SK-N-SH treated with all-trans-retinoic acid at 6 μM for 48 hours (cell line): Measurements from ENCODE around the gene DLG2.

ENCODE experiments used
- ATAC-seq: fragments of 200-7000 bp; cut with Tn5 transposase; 3 replicates; pipeline ENCODE4 v1.9.1; 2020; ENCODE audit warnings: mild to moderate bottlenecking, moderate library complexity
- ARNTL ChIP-seq: fragments of 450-650 bp; formaldehyde crosslinking; IDR thresholded peaks from 2 replicates; pipeline ENCODE4 v1.5.0; 2020; ENCODE audit warnings: low read depth, mild to moderate bottlenecking, moderate library complexity, borderline replicate concordance
- BACH2 ChIP-seq: fragments of 250-450 bp; sonication (Bioruptor Pico); IDR thresholded peaks from 2 replicates; pipeline ENCODE4 v1.9.0; 2021; ENCODE audit warnings: mild to moderate bottlenecking, borderline replicate concordance
- ESRRG ChIP-seq: fragments of 250-450 bp; sonication (Bioruptor Pico); IDR thresholded peaks from 2 replicates; pipeline ENCODE4 v1.6.1; 2021; ENCODE audit warnings: mild to moderate bottlenecking
- GLIS3 ChIP-seq: fragments of 250-450 bp; sonication (Bioruptor Pico); IDR thresholded peaks from 2 replicates; pipeline ENCODE4 v1.5.0; 2020; ENCODE audit warnings: mild to moderate bottlenecking, moderate library complexity
- ISL1 ChIP-seq: fragments of 250-450 bp; sonication (Bioruptor Pico); IDR thresholded peaks from 2 replicates; pipeline ENCODE4 v2.1.2; 2022; ENCODE audit warnings: mild to moderate bottlenecking, moderate library complexity
- OSR1 ChIP-seq: fragments of 250-450 bp; sonication (Bioruptor Pico); IDR thresholded peaks from 2 replicates; pipeline ENCODE4 v1.8.0; 2022; ENCODE audit warnings: moderate library complexity, mild to moderate bottlenecking, inconsistent platforms
- PPARA ChIP-seq: fragments of 250-450 bp; sonication (Bioruptor Pico); IDR thresholded peaks from 2 replicates; pipeline ENCODE4 v1.5.0; 2020; ENCODE audit warnings: mild to moderate bottlenecking, borderline replicate concordance
- RARB ChIP-seq: fragments of 250-450 bp; sonication (Bioruptor Pico); IDR thresholded peaks from 2 replicates; pipeline ENCODE4 v1.8.0; 2021; ENCODE audit warnings: mild to moderate bottlenecking, moderate library complexity
- SNAI2 ChIP-seq: fragments of 250-450 bp; sonication (Bioruptor Pico); IDR thresholded peaks from 2 replicates; pipeline ENCODE4 v1.5.0; 2020; ENCODE audit warnings: mild to moderate bottlenecking, moderate library complexity
- TCF4 ChIP-seq: fragments of 250-450 bp; sonication (Bioruptor Pico); IDR thresholded peaks from 2 replicates; pipeline ENCODE4 v1.8.0; 2021; ENCODE audit warnings: mild to moderate bottlenecking, moderate library complexity, borderline replicate concordance
- ZC3H10 ChIP-seq: fragments of 250-450 bp; sonication (Bioruptor Pico); IDR thresholded peaks from 2 replicates; pipeline ENCODE4 v1.5.1; 2021; ENCODE audit warnings: mild to moderate bottlenecking, moderate library complexity
- ZFP3 ChIP-seq: fragments of 250-450 bp; sonication (Bioruptor Pico); IDR thresholded peaks from 2 replicates; pipeline ENCODE4 v1.5.0; 2020; ENCODE audit warnings: mild to moderate bottlenecking, moderate library complexity
- ZFP30 ChIP-seq: fragments of 450-650 bp; formaldehyde crosslinking; IDR thresholded peaks from 2 replicates; pipeline ENCODE4 v1.5.0; 2022; ENCODE audit warnings: mild to moderate bottlenecking, moderate library complexity
- ZNF8 ChIP-seq: fragments of 450-650 bp; formaldehyde crosslinking; IDR thresholded peaks from 2 replicates; pipeline ENCODE4 v1.5.0; 2020; ENCODE audit warnings: mild to moderate bottlenecking, moderate library complexity
- TF ChIP-seq, protein P1 (sequence below): fragments of 250-450 bp; sonication (Bioruptor Pico); IDR thresholded peaks from 2 replicates; pipeline ENCODE4 v1.5.1; 2020; ENCODE audit warnings: low read depth, mild to moderate bottlenecking, moderate library complexity
- TF ChIP-seq, protein P2 (sequence below): fragments of 250-450 bp; sonication (Bioruptor Pico); IDR thresholded peaks from 2 replicates; pipeline ENCODE4 v1.5.1; 2021; ENCODE audit warnings: mild to moderate bottlenecking, moderate library complexity
- TF ChIP-seq, protein P3 (sequence below): fragments of 250-450 bp; sonication (Bioruptor Pico); IDR thresholded peaks from 2 replicates; pipeline ENCODE4 v1.5.0; 2020; ENCODE audit warnings: mild to moderate bottlenecking, moderate library complexity

Gene DLG2

DNA sequence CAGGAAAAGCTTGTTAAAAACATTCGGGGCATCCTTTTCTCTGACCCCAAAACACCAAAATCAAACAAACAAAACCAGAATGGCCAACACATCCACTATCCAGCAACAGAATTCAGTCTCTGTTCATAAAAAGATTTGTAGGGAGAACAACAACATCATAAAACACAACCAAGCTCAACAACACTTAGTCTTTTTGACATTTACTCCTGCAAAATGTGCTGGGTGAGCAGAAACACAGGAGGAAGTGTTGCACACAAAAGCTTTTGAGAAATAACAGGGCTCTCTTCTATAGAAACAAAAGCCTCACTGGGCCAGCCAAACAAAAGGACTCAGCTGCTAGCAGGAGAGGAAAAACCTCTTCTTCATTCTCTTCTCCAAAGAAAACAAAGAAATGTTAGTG is 1604.9 kb downstream of the DLG2 start:
- no peak for TF ChIP-seq BACH2 (CRISPR knock-in tag)
- TF ChIP-seq, protein P1, sequence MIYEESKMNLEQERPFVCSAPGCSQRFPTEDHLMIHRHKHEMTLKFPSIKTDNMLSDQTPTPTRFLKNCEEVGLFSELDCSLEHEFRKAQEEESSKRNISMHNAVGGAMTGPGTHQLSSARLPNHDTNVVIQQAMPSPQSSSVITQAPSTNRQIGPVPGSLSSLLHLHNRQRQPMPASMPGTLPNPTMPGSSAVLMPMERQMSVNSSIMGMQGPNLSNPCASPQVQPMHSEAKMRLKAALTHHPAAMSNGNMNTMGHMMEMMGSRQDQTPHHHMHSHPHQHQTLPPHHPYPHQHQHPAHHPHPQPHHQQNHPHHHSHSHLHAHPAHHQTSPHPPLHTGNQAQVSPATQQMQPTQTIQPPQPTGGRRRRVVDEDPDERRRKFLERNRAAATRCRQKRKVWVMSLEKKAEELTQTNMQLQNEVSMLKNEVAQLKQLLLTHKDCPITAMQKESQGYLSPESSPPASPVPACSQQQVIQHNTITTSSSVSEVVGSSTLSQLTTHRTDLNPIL (CRISPR knock-in tag), result no peak
- TF ChIP-seq PPARA (CRISPR knock-in tag), result no peak
- TF ChIP-seq ZNF8, result no peak
- no peak for TF ChIP-seq OSR1 (CRISPR knock-in tag)
- TF ChIP-seq RARB (CRISPR knock-in tag), result no peak
- TF ChIP-seq, protein P2, sequence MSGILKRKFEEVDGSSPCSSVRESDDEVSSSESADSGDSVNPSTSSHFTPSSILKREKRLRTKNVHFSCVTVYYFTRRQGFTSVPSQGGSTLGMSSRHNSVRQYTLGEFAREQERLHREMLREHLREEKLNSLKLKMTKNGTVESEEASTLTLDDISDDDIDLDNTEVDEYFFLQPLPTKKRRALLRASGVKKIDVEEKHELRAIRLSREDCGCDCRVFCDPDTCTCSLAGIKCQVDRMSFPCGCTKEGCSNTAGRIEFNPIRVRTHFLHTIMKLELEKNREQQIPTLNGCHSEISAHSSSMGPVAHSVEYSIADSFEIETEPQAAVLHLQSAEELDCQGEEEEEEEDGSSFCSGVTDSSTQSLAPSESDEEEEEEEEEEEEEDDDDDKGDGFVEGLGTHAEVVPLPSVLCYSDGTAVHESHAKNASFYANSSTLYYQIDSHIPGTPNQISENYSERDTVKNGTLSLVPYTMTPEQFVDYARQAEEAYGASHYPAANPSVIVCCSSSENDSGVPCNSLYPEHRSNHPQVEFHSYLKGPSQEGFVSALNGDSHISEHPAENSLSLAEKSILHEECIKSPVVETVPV (CRISPR knock-in tag), result no peak
- ATAC-seq, result no peak

DNA sequence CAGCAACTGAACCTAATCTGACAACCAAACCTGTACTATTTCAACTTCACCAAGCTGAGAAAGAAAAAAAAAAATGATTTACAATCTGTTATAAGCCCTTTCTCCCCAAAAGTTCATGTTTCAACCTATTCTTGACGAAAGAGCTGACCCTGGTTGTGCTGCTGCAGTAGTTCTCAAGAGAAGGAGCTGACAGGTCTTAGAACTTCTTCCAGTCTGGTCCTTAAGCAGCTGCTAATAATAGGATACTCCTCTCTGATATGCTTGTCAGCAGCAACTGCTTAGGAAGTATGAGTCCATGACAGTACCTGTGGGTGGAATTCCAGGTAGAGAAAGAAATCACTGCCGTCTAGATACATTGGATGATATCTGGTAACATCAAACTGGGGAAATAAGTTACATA is 1605.9 kb downstream of the DLG2 start:
- ATAC-seq, result no peak
- TF ChIP-seq ESRRG (CRISPR knock-in tag), result no peak
- no peak for TF ChIP-seq SNAI2
- no peak for TF ChIP-seq ZFP30
- no peak for TF ChIP-seq ZNF8
- no peak for TF ChIP-seq PPARA (CRISPR knock-in tag)
- no peak for TF ChIP-seq ISL1 (CRISPR knock-in tag)
- no peak for TF ChIP-seq ZFP3 (CRISPR knock-in tag)
- no peak for TF ChIP-seq BACH2 (CRISPR knock-in tag)
- TF ChIP-seq OSR1 (CRISPR knock-in tag), result no peak

DNA sequence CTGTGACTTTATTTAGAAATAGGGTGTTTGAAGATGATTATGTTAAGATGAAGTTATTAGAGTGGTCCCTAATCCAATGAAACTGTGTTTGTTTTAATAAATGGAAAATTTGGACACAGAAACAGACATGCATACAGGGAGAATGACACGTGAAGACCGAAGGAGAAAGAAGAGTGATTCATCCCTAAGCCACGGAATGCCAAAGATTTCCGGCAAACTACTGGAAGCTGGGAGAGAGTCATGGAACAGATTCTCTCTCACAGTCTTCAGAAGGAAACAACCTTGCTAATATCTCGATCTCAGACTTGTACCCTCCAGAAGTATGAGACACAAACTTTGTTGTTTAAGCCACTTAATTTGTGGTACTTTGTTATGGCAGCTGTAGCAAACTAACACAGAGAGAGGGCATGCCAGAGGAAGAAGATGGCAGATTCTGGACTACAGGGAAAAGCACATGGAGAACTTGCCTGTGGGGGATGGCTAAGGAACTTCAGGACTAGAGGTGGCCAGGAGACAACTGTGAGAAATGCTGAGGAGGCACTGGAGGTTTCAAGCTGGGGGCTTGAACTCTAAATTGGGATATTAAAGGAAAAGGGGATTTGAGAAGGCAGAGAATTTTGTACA is 1607.5 kb downstream of the DLG2 start:
- TF ChIP-seq, protein P1 (CRISPR knock-in tag), result 0 out of 2 replicates have a peak, but pooled peaks have one; percentile 18
- TF ChIP-seq, protein P3, sequence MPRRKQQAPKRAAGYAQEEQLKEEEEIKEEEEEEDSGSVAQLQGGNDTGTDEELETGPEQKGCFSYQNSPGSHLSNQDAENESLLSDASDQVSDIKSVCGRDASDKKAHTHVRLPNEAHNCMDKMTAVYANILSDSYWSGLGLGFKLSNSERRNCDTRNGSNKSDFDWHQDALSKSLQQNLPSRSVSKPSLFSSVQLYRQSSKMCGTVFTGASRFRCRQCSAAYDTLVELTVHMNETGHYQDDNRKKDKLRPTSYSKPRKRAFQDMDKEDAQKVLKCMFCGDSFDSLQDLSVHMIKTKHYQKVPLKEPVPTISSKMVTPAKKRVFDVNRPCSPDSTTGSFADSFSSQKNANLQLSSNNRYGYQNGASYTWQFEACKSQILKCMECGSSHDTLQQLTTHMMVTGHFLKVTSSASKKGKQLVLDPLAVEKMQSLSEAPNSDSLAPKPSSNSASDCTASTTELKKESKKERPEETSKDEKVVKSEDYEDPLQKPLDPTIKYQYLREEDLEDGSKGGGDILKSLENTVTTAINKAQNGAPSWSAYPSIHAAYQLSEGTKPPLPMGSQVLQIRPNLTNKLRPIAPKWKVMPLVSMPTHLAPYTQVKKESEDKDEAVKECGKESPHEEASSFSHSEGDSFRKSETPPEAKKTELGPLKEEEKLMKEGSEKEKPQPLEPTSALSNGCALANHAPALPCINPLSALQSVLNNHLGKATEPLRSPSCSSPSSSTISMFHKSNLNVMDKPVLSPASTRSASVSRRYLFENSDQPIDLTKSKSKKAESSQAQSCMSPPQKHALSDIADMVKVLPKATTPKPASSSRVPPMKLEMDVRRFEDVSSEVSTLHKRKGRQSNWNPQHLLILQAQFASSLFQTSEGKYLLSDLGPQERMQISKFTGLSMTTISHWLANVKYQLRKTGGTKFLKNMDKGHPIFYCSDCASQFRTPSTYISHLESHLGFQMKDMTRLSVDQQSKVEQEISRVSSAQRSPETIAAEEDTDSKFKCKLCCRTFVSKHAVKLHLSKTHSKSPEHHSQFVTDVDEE, result no peak
- TF ChIP-seq ISL1 (CRISPR knock-in tag), result peak; percentile 46
- TF ChIP-seq ZFP3 (CRISPR knock-in tag), result 0 out of 2 replicates have a peak, but pooled peaks have one; percentile 59
- TF ChIP-seq SNAI2, result peak; percentile 47; the same call in 1 of the 2 replicates
- TF ChIP-seq TCF4 (CRISPR knock-in tag), result no peak
- peak; percentile 98 for ATAC-seq

DNA sequence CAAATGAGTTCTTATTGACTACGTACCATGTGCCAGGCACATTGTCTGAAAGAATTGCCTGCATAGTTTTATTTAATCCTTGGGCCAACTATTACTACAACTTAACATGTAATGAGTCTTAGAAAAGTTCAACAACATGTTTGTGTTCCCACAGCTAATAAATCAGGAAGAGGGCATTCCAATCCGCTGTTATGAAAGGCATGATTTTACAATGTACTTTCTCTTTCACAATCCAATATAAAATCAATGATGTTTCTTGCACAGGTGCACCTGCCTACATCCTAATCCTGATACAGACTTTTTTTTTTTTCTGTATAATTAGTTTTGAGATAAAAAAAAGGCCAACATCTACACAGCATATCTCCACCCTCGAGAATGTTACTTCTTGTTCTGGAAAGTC is 1612.6 kb downstream of the DLG2 start:
- no peak for ATAC-seq
- no peak for TF ChIP-seq OSR1 (CRISPR knock-in tag)

DNA sequence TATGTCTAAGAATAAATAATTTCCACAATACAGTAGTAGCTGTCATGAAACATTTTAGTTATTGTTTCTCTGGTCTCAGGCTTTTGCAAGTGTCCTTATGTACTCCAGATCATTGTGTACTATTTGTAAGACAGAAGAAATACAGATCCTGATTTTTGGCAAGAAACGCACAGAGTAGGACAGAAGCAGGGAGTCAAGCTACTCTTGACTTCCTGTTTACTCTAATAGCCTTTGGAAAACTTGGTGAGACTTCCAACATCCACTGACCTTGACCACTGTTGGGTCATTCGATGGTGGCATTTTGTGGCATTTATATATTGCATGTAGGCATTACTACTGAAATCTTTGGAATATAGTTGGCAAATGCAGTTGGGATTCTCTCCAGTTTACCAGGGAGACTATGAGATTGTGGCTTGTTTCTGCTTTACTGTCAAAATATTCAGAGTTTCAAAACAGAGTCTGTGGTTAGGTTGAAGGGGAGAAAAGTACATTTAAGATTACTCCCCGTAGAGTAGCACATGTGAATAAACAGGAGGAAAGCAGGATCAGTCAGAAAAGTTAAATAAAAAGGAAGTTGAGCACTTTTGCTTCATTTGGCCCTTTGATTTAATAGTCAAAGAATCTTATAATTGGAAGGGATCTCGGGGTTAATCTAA is 1614.8 kb downstream of the DLG2 start:
- TF ChIP-seq ZC3H10 (CRISPR knock-in tag), result no peak
- no peak for TF ChIP-seq ARNTL (CRISPR knock-in tag)
- no peak for TF ChIP-seq GLIS3
- no peak for TF ChIP-seq BACH2 (CRISPR knock-in tag)
- TF ChIP-seq OSR1 (CRISPR knock-in tag), result no peak
- no peak for TF ChIP-seq PPARA (CRISPR knock-in tag)
- ATAC-seq, result no peak
